Measurements from ENCODE around the gene CPA2.

CPA2 gene

GRCh38 chr7:130329681-130330080 lies 63.0 kb downstream of the CPA2 start:
- TF ChIP-seq CTCF (IDR thresholded peaks at IDR 0.05; ENCODE audit: borderline replicate concordance, control extremely low read depth, extremely low read depth, insufficient read depth, missing control alignments) = no peak
- no peak for DNase-seq (ENCODE audit: low spot score)
- in situ Hi-C loops (cut with MboI; ENCODE audit: low sequenced_read_pairs, unreplicated experiment) = no loop called here

GRCh38 chr7:130332259-130333053 lies 65.8 kb downstream of the CPA2 start:
- no peak for DNase-seq (ENCODE audit: low spot score)
- no peak for TF ChIP-seq CTCF (IDR thresholded peaks at IDR 0.05; ENCODE audit: borderline replicate concordance, control extremely low read depth, extremely low read depth, insufficient read depth, missing control alignments)
- in situ Hi-C loops (cut with MboI; ENCODE audit: low sequenced_read_pairs, unreplicated experiment) = no loop called here

GRCh38 chr7:130333832-130334231 lies 67.2 kb downstream of the CPA2 start:
- DNase-seq (ENCODE audit: low spot score) = no peak
- TF ChIP-seq CTCF (IDR thresholded peaks at IDR 0.05; ENCODE audit: borderline replicate concordance, control extremely low read depth, extremely low read depth, insufficient read depth, missing control alignments) = no peak
- in situ Hi-C loops (cut with MboI; ENCODE audit: low sequenced_read_pairs, unreplicated experiment) = no loop called here

GRCh38 chr7:130334274-130334673 lies 67.6 kb downstream of the CPA2 start:
- in situ Hi-C loops (cut with MboI; ENCODE audit: low sequenced_read_pairs, unreplicated experiment) = no loop called here
- DNase-seq (ENCODE audit: low spot score) = no peak
- no peak for TF ChIP-seq CTCF (IDR thresholded peaks at IDR 0.05; ENCODE audit: borderline replicate concordance, control extremely low read depth, extremely low read depth, insufficient read depth, missing control alignments)

GRCh38 chr7:130337410-130337971 lies 70.8 kb downstream of the CPA2 start:
- in situ Hi-C loops (cut with MboI; ENCODE audit: low sequenced_read_pairs, unreplicated experiment) = no loop called here

GRCh38 chr7:130338233-130338632 lies 71.6 kb downstream of the CPA2 start:
- TF ChIP-seq CTCF (IDR thresholded peaks at IDR 0.05; ENCODE audit: borderline replicate concordance, control extremely low read depth, extremely low read depth, insufficient read depth, missing control alignments) = no peak
- in situ Hi-C loops (cut with MboI; ENCODE audit: low sequenced_read_pairs, unreplicated experiment) = no loop called here
- DNase-seq (ENCODE audit: low spot score) = no peak

More at GRCh38 chr7:130337410-130337971, 70.8 kb downstream of the CPA2 start:
- DNase-seq (ENCODE audit: low spot score) = no peak
- TF ChIP-seq CTCF (IDR thresholded peaks at IDR 0.05; ENCODE audit: borderline replicate concordance, control extremely low read depth, extremely low read depth, insufficient read depth, missing control alignments) = no peak

Measured in GM13976 (cell line).